Stimulated activated CD4-positive, alpha-beta T cell treated with anti-CD3 and anti-CD28 coated beads, Interleukin-15, amount 100 ng/mL, for 48 hours (primary cell): ENCODE measurements around the gene DYNLRB2.

Experiments
- DNase-seq, 2 donors: peaks; one replicate each; pipeline ENCODE4 v3.0.0-alpha.2; 2020; ENCODE audit warnings: low read depth in 2 of 2

The DYNLRB2 gene

DNA sequence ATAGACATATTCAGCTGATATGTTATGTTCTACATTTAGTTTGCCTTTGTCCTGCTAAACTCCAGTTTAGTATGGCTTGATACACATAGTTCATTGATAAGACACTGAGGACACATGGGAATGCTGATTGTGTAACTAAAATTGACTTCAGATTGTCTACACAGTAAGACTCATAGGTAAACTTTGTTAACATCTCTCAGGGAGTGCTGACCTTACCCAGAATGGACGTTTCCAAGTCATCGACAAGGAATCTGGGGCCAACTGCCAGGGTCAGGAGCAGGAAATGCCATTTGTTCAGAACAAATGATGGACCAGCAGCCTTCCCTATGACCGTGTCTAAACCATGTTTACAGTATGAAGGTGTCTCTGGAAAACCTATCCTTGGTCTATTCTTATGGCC is 58.7 kb downstream of the DYNLRB2 start:
- no peak for DNase-seq
